Measurements from ENCODE around the gene ENAH.
"Not testable (repeated sequence)": the region's sequence is repeated elsewhere in the genome, so short reads cannot be mapped to it uniquely, and the experiment has no call there.

DNA sequence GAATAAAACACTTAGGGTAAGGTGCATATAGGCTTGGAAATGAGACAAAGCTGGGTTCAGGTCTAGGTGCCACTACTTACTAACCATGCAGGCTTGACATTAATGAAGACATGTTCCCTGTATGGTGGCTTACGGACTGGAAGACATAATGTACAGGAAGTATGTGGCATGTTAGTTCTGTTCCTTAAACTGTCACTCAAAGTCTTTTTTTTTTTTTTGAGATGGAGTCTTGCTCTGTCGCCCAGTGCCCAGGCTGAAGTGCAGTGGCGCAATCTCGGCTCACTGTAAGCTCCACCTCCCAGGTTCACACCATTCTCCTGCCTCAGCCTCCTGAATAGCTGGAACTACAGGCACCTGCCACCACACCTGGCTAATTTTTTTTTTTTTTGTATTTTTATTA, 20.1 kb downstream of the ENAH start:
- not testable (repeated sequence) for TF ChIP-seq MAFK (IDR thresholded peaks at IDR 0.05; ENCODE audit: low read length); ATF3 (IDR thresholded peaks at IDR 0.05); ATF3 (CRISPR knock-in tag; conservative IDR thresholded peaks at IDR 0.05); CTCF (IDR thresholded peaks at IDR 0.05 in 2 of 3, conservative IDR thresholded peaks at IDR 0.05 in 1 of 3; ENCODE audit: insufficient read depth in 2 of 3, low read depth in 1 of 3, low read length in 3 of 3); EP300 (IDR thresholded peaks at IDR 0.05; ENCODE audit: low read length); POLR2A (conservative IDR thresholded peaks at IDR 0.05); CHD1 (IDR thresholded peaks at IDR 0.05; ENCODE audit: low read length); NCOA1 (IDR thresholded peaks at IDR 0.05; ENCODE audit: low read depth); RFX5 (IDR thresholded peaks at IDR 0.05; ENCODE audit: low read depth, low read length); SMC3 (conservative IDR thresholded peaks at IDR 0.05; ENCODE audit: insufficient read depth, low read depth, low read length); CBX2 (IDR thresholded peaks at IDR 0.05; ENCODE audit: insufficient read depth, low read length, poor library complexity, severe bottlenecking); ETV1 (tag; conservative IDR thresholded peaks at IDR 0.05; ENCODE audit: low read depth); ADNP (tag; IDR thresholded peaks at IDR 0.05); MTA1 (IDR thresholded peaks at IDR 0.05; ENCODE audit: borderline replicate concordance)
- TF ChIP-seq, protein P1, sequence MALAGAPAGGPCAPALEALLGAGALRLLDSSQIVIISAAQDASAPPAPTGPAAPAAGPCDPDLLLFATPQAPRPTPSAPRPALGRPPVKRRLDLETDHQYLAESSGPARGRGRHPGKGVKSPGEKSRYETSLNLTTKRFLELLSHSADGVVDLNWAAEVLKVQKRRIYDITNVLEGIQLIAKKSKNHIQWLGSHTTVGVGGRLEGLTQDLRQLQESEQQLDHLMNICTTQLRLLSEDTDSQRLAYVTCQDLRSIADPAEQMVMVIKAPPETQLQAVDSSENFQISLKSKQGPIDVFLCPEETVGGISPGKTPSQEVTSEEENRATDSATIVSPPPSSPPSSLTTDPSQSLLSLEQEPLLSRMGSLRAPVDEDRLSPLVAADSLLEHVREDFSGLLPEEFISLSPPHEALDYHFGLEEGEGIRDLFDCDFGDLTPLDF (CRISPR knock-in tag; IDR thresholded peaks at IDR 0.05), result not testable (repeated sequence)
